HG03066 (cell line): ENCODE data around the gene DONSON.
A peak's percentile ranks its signal among the peaks of the same experiment; 100 is the strongest.

Experiments used
- ATAC-seq: cut with Tn5 transposase; IDR thresholded peaks from one replicate; pipeline ENCODE4 v1.9.1; 2021; ENCODE audit warnings: low read depth; ENCODE audit not compliant: unreplicated experiment

DONSON gene

GRCh38 chr21:33541756-33542639, 46.5 kb downstream of the DONSON start, which contains the start of gene GART:
Gene GART, minus strand, starts transcription at chr21:33542117. Its CDS starts 2,802 bp downstream, at chr21:33539315.
- ATAC-seq: peak; percentile 45

GRCh38 chr21:33541105-33541711, 47.3 kb downstream of the DONSON start:
- no peak for ATAC-seq

GRCh38 chr21:33540711-33541104, 47.8 kb downstream of the DONSON start:
- ATAC-seq: no peak

- ATAC-seq: no peak
These were observed 48.9 kb downstream of the DONSON start for GRCh38 chr21:33539616-33540015.

GRCh38 chr21:33537212-33537611, 51.3 kb downstream of the DONSON start:
- no peak for ATAC-seq

GRCh38 chr21:33531007-33531406, 57.5 kb downstream of the DONSON start:
- no peak for ATAC-seq
